Common myeloid progenitor, CD34-positive (primary cell): ENCODE data around the gene ALX3.

Experiments
- CTCF ChIA-PET: fragments of 350-600 bp; sonication (Branson Sonifier 250); formaldehyde crosslinking; loops from one replicate; lab custom pipeline; 2021; ENCODE audit warnings: antibody characterized with exemption; lab: Charles Lee
- POLR2A ChIA-PET: fragments of 350-600 bp; sonication (Branson Sonifier 250); formaldehyde crosslinking; loops from one replicate; lab custom pipeline; 2021; ENCODE audit warnings: antibody characterized with exemption; lab: Charles Lee
- DNase-seq, 3 donors: peaks; one replicate each; pipeline versions ENCODE4 v3.0.0 to v3.0.0-alpha.2; 2013
- H3K27ac ChIP-seq, 2 experiments: 1 replicate in 1 of 2; 2 replicates in 1 of 2; pipeline ENCODE4 v1.7.0; 2013; ENCODE audit warnings: inconsistent platforms in 2 of 2, low read length in 2 of 2, mild to moderate bottlenecking in 2 of 2, low read depth in 1 of 2, moderate library complexity in 1 of 2; ENCODE audit not compliant: severe bottlenecking in 2 of 2, insufficient read depth in 1 of 2, poor library complexity in 1 of 2
- H3K27me3 ChIP-seq, 5 experiments: replicated peaks in 2 of 5; 1 replicate in 3 of 5; 2 replicates in 2 of 5; pipeline versions ENCODE4 v1.6.1 to v1.7.0; 2013; ENCODE audit warnings: low read length in 4 of 5, mild to moderate bottlenecking in 2 of 5, moderate library complexity in 2 of 5, inconsistent platforms in 1 of 5; ENCODE audit not compliant: insufficient read depth in 5 of 5, control insufficient read depth in 4 of 5
- H3K36me3 ChIP-seq, 4 experiments: 1 replicate in 2 of 4; 2 replicates in 2 of 4; pipeline versions ENCODE4 v1.6.1 to v1.7.0; 2013; ENCODE audit warnings: low read length in 3 of 4, control low read depth in 1 of 4, mild to moderate bottlenecking in 1 of 4; ENCODE audit not compliant: control insufficient read depth in 4 of 4, insufficient read depth in 4 of 4
- H3K4me1 ChIP-seq, 4 experiments: 1 replicate in 3 of 4; 2 replicates in 1 of 4; pipeline versions ENCODE4 v1.6.1 to v1.7.1; 2013; ENCODE audit warnings: low read length in 3 of 4, mild to moderate bottlenecking in 3 of 4, control low read depth in 1 of 4, inconsistent platforms in 1 of 4, moderate library complexity in 1 of 4; ENCODE audit not compliant: control insufficient read depth in 4 of 4, insufficient read depth in 4 of 4; ENCODE audit errors: control extremely low read depth in 1 of 4
- H3K4me3 ChIP-seq, 7 experiments: 1 replicate in 4 of 7; 2 replicates in 3 of 7; pipeline versions ENCODE4 v1.5.1 to v1.7.0; 2013; ENCODE audit warnings: mild to moderate bottlenecking in 7 of 7, low read length in 6 of 7, moderate library complexity in 6 of 7, inconsistent platforms in 2 of 7, low read depth in 2 of 7, control low read depth in 1 of 7; ENCODE audit not compliant: insufficient read depth in 4 of 7, control insufficient read depth in 1 of 7; ENCODE audit errors: extremely low read depth in 1 of 7
- H3K9me3 ChIP-seq, 5 experiments: 1 replicate in 4 of 5; 2 replicates in 1 of 5; pipeline versions ENCODE4 v1.6.1 to v1.7.1; 2013; ENCODE audit warnings: low read length in 4 of 5, mild to moderate bottlenecking in 2 of 5, inconsistent platforms in 1 of 5, low read depth in 1 of 5, moderate library complexity in 1 of 5; ENCODE audit not compliant: control insufficient read depth in 4 of 5, insufficient read depth in 2 of 5; ENCODE audit errors: control extremely low read depth in 1 of 5
- WGBS: methylation state at CpG from one replicate; pipeline ENCODE4 v1.1.5; 2013; ENCODE audit not compliant: insufficient coverage; 5-methylcytosine and 5-hydroxymethylcytosine counted together

ALX3 gene

GRCh38 chr1:110112656-110113055, 42.2 kb upstream of the ALX3 start:
- Histone ChIP-seq H3K4me3 (no peak overlapping the region), H3K27ac (no peak overlapping the region), H3K9me3 (no peaks in the 10 kb centered on the region), H3K4me1 (no peaks in the 10 kb centered on the region), H3K36me3 (no peaks in the 10 kb centered on the region), H3K27me3 (peaks cover 0 to 24% (median 16%) of the 10 kb centered on the region in 5 experiments)
- CTCF ChIA-PET = interaction anchor here (0.7 to 7.2 kb wide), 11 partner anchors 9 to 83 kb away, joined by 3 to 81 read pairs (median 4); no protein-coding TSS in a partner anchor
- WGBS = 90% methylated on average over 7 of the region's 9 CpGs
- DNase-seq = no peak
- POLR2A ChIA-PET = no interaction called here

GRCh38 chr1:110112143-110112542, 41.7 kb upstream of the ALX3 start, which contains the start of gene UBL4B:
Gene UBL4B, plus strand, starts transcription at chr1:110112443. Its CDS starts 92 bp downstream, at chr1:110112535.
- DNase-seq = no peak
- Histone ChIP-seq H3K4me3 (no peak within 1 kb of the TSS), H3K36me3 (no peaks in the 10 kb centered on the region), H3K4me1 (no peaks in the 10 kb centered on the region), H3K27me3 (peaks cover 0 to 24% (median 16%) of the 10 kb centered on the region in 5 experiments), H3K9me3 (no peaks in the 10 kb centered on the region), H3K27ac (no peak within 1 kb of the TSS)
- POLR2A ChIA-PET = no interaction called here
- WGBS = 98% methylated on average over 4 of the region's 5 CpGs
- CTCF ChIA-PET = interaction anchor here (0.7 to 7.2 kb wide), 9 partner anchors 8 to 82 kb away, joined by 3 to 81 read pairs (median 4); no protein-coding TSS in a partner anchor

- DNase-seq = no peak
- ChIA-PET POLR2A (no interaction called here), CTCF (interaction anchor here (1.2 to 4.3 kb wide), 3 partner anchors 20 to 51 kb away, joined by 3 to 12 read pairs (median 4); no protein-coding TSS in a partner anchor)
- no peak overlapping the region for H3K4me3 ChIP-seq
- WGBS = 100% methylated on average over 3 of the region's 4 CpGs
- H3K27me3 ChIP-seq = peaks cover 0 to 24% (median 16%) of the 10 kb centered on the region in 5 experiments
- H3K4me1 ChIP-seq = no peaks in the 10 kb centered on the region
- no peaks in the 10 kb centered on the region for H3K36me3 ChIP-seq
- H3K27ac ChIP-seq = no peak overlapping the region
- no peaks in the 10 kb centered on the region for H3K9me3 ChIP-seq
Observed at GRCh38 chr1:110111081-110111480, 40.6 kb upstream of the ALX3 start.

DNA sequence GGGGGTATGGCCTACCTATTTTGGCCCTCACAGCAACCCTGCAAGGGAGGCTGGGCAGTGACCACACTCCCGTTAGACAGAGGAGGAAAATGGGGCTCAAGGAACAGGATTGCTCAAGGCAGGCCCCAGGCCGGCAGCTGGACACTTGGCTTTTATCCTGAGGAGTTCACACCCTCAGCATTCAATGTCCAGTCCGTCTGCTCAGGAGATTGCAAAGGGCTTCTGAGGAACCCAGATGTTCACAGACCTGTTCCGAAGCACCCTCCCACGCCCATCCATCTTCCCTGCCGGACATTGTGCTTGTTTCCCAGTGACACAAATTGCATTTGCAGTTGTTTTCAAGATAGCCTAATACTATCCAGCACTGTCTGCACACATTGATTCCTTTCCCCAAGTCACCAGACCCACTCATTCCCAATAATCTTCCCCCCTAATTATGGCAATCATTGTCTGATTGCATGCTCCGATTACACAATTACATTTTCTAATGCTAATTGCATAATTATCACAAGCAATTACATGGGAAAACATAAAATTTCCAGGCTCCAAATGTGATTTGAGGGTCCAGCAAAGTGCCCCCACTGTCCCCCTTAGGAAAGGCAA, 37.5 kb upstream of the ALX3 start:
- Histone ChIP-seq H3K36me3 (no peaks in the 10 kb centered on the region), H3K9me3 (no peaks in the 10 kb centered on the region), H3K4me3 (no peak overlapping the region), H3K27me3 (peaks cover 0 to 18% (median 11%) of the 10 kb centered on the region in 5 experiments), H3K4me1 (no peaks in the 10 kb centered on the region), H3K27ac (no peak overlapping the region)
- ChIA-PET CTCF (interaction anchor here (1.1 to 10.7 kb wide), 3 partner anchors 18 to 58 kb away, joined by 4 to 176 read pairs (median 7); no protein-coding TSS in a partner anchor), POLR2A (no interaction called here)
- 80% methylated on average over 5 of the region's 7 CpGs for WGBS
- DNase-seq = no peak

DNA sequence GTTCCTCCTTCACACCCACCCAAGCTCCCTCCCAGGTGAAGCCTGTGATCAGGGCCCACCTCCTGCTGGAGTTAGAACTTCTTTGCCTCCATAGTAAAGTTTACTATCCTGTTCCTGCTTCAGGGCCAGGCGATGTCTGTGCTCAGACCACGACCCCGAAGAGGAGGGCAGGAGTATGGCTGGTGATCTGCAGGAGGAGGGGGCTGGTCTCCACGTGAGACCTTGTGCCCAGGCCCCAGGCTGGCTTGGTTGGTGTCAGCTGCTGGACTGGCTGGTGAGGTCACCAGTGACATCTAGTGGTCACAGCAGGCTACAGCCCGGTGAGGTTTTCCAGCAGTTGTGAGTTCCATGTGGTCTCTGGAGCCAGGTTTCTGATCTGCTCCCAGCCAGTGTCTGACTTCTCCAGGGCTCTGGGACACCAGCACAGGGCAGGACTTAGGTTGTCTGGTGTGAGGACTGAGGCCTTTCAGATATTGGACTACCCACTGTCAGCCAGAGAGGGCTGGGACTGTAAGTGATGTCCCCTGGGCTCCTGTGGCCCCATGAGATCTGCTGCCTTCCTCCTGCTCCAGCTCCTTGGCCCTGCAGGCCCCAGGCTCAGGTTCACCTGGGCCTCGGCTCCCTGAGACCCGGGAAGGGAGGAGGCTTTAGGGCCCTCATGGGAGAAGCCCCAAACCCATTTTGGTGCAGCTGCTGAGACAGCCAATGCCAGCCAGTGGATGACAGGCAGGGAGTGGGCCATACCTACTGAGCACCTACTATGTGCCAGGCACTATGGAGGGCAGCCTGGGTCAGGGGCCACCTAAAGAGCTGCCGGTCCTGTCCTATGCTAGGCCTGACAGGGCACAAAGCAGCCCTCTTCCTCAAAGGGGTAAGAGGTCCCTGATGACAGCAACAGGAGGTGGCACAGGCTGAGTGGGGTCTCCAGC, 35.8 kb upstream of the ALX3 start:
- no peaks in the 10 kb centered on the region for H3K36me3 ChIP-seq
- peaks cover 0 to 9% (median 2%) of the 10 kb centered on the region in 4 experiments for H3K4me1 ChIP-seq
- ChIA-PET CTCF (interaction anchor here (0.8 to 11.9 kb wide), 13 partner anchors 10 to 76 kb away, joined by 3 to 221 read pairs (median 20); partner anchors contain the start of gene ALX3), POLR2A (interaction anchor here (0.7 to 1.0 kb wide), 2 partner anchors 8 to 18 kb away, joined by 3 read pairs; no protein-coding TSS in a partner anchor)
- no peak overlapping the region for H3K27ac ChIP-seq
- DNase-seq = peak; percentile 61 to 80 (median 69)
- H3K4me3 ChIP-seq = no peak overlapping the region
- H3K27me3 ChIP-seq = peaks cover 0 to 14% (median 8%) of the 10 kb centered on the region in 5 experiments
- no peaks in the 10 kb centered on the region for H3K9me3 ChIP-seq
- 31% methylated on average over 8 of the region's 8 CpGs for WGBS

DNA sequence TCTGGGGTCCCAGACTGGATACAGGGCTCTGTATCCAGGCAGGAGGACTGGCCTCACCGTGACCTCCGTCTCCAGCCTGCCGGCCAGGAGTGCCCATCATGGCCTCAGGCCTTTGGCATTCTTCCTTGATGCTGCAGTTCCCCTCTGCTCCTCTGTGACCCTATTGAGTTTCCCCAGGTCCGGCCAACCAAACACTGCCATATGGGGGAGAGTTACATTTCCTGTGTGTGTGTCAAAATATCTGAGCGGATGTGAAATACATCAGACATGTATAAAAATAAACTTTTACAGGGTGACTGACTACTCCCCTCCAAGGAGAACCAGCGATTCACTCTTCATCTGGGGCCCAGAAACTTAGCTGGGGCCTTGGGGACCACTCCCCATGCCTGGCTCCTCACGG, 31.6 kb upstream of the ALX3 start:
- WGBS = 61% methylated on average over 5 of the region's 7 CpGs
- peak in 2 of 3 donors; percentile 31 to 39 for DNase-seq
- Histone ChIP-seq H3K9me3 (no peaks in the 10 kb centered on the region), H3K27me3 (peaks cover 0 to 2% (median 0%) of the 10 kb centered on the region in 5 experiments), H3K36me3 (no peaks in the 10 kb centered on the region), H3K27ac (no peak overlapping the region), H3K4me3 (peak overlapping the region in 1 of 7 experiments; percentile 7), H3K4me1 (peaks cover 0 to 9% (median 2%) of the 10 kb centered on the region in 4 experiments)
- ChIA-PET CTCF (interaction anchor here (0.8 to 11.9 kb wide), 5 partner anchors 13 to 50 kb away, joined by 3 to 221 read pairs (median 44); no protein-coding TSS in a partner anchor), POLR2A (no interaction called here)
